ENCODE data around the gene TNC. TPM values are rescaled to one million over a fixed set of nuclear protein-coding genes. Genes with fewer than 3 reads are reported as not detected.

TNC gene
- total and polyA plus RNA-seq, 2 donors from 2014 or later = 9.4 to 254 TPM

DNA sequence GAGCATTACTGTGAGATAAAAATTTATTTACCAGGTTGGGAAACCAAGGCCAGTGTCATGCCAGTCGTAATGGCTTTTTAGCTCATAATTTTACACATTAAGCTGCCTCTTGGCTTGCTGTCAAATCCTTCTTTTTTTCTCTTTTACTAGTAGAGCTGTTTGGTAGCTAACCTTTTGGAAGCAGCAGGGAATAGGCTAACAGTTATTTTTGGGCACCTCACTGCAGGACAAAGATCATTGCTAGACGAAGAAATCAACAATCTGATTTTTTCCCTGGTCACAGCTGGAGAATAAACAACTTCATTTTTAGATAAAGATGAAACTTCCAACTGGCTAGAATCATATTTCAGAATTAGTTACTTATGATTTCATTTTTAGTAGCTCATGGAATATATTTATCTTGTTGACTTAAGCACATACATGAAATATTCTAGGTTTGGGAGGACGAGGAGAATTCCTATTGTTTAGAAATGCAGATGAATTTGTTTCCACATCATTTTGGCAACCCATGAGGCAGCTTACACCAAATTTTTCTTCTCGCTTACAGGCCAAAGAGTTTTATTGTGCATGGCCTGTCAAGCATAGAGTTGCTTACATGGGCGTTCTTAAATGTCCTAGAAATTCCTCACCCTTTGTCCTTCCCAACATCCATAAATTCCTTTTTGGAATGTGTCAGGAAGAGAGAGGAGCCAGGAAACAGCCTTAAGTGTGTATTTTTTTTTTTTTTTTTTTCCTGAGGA lies 19.6 kb downstream of the TNC start:
- FAIRE-seq (no peak), DNase-seq (peak in 3 of 5 donors; percentile 23 to 93 (median 88))
- H3K9ac ChIP-seq (ENCODE audit: low read length in 3 of 3) = no peak overlapping the region
- TF ChIP-seq, protein P1, sequence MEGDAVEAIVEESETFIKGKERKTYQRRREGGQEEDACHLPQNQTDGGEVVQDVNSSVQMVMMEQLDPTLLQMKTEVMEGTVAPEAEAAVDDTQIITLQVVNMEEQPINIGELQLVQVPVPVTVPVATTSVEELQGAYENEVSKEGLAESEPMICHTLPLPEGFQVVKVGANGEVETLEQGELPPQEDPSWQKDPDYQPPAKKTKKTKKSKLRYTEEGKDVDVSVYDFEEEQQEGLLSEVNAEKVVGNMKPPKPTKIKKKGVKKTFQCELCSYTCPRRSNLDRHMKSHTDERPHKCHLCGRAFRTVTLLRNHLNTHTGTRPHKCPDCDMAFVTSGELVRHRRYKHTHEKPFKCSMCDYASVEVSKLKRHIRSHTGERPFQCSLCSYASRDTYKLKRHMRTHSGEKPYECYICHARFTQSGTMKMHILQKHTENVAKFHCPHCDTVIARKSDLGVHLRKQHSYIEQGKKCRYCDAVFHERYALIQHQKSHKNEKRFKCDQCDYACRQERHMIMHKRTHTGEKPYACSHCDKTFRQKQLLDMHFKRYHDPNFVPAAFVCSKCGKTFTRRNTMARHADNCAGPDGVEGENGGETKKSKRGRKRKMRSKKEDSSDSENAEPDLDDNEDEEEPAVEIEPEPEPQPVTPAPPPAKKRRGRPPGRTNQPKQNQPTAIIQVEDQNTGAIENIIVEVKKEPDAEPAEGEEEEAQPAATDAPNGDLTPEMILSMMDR (IDR thresholded peaks at IDR 0.05; ENCODE audit: borderline replicate concordance, extremely low read depth, insufficient read depth) = no peak
- peaks cover 0 to 8% (median 3%) of the 10 kb centered on the region in 3 donors for H3K4me1 ChIP-seq (ENCODE audit: control insufficient read depth in 2 of 3, insufficient read depth in 2 of 3, low read depth in 1 of 3, low read length in 3 of 3)
- no peak overlapping the region for H3K4me3 ChIP-seq (ENCODE audit: low read length in 3 of 3)
- intact Hi-C loops (cut with DNase I) = no loop called here
- H3K36me3 ChIP-seq (ENCODE audit: control insufficient read depth in 2 of 3, insufficient read depth in 3 of 3, low read length in 3 of 3) = no peaks in the 10 kb centered on the region
- no peaks in the 10 kb centered on the region for H3K27me3 ChIP-seq (ENCODE audit: control insufficient read depth, insufficient read depth, low read length)
- H3K27ac ChIP-seq (ENCODE audit: low read depth in 2 of 2, low read length in 2 of 2) = peak overlapping the region in 1 of 2 donors; percentile 52
- H3K9me3 ChIP-seq (ENCODE audit: control insufficient read depth in 2 of 3, insufficient read depth in 1 of 3, low read length in 3 of 3) = no peaks in the 10 kb centered on the region

DNA sequence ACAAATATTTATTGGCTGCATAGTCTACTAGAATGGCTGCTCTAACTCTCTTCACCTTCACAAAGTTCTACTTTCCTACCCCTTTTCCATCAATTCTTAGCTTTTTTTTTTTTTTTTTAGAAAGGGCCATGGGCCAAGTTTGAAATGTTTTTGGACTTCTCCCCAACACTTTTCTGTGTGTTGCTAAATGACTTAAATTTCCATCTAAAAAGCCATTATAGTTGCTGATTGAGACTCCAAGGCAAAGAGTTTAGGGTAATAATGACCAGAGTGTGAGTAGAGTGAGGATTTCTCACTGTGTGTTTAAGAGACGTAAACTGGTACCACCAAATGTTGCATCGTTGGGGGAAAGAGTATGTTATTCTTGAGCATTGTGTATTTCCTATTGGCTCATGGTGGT lies 24.4 kb downstream of the TNC start:
- no peaks in the 10 kb centered on the region for H3K27me3 ChIP-seq (ENCODE audit: control insufficient read depth, insufficient read depth, low read length)
- TF ChIP-seq, protein P1 (IDR thresholded peaks at IDR 0.05; ENCODE audit: borderline replicate concordance, extremely low read depth, insufficient read depth) = no peak
- no peak overlapping the region for H3K9ac ChIP-seq (ENCODE audit: low read length in 3 of 3)
- DNase-seq (no peak), FAIRE-seq (no peak)
- peaks cover 0 to 8% (median 0%) of the 10 kb centered on the region in 3 donors for H3K4me1 ChIP-seq (ENCODE audit: control insufficient read depth in 2 of 3, insufficient read depth in 2 of 3, low read depth in 1 of 3, low read length in 3 of 3)
- intact Hi-C loops (cut with DNase I) = no loop called here
- H3K9me3 ChIP-seq (ENCODE audit: control insufficient read depth in 2 of 3, insufficient read depth in 1 of 3, low read length in 3 of 3) = no peaks in the 10 kb centered on the region
- H3K4me3 ChIP-seq (ENCODE audit: low read length in 3 of 3) = no peak overlapping the region
- no peak overlapping the region for H3K27ac ChIP-seq (ENCODE audit: low read depth in 2 of 2, low read length in 2 of 2)
- H3K36me3 ChIP-seq (ENCODE audit: control insufficient read depth in 2 of 3, insufficient read depth in 3 of 3, low read length in 3 of 3) = no peaks in the 10 kb centered on the region

DNA sequence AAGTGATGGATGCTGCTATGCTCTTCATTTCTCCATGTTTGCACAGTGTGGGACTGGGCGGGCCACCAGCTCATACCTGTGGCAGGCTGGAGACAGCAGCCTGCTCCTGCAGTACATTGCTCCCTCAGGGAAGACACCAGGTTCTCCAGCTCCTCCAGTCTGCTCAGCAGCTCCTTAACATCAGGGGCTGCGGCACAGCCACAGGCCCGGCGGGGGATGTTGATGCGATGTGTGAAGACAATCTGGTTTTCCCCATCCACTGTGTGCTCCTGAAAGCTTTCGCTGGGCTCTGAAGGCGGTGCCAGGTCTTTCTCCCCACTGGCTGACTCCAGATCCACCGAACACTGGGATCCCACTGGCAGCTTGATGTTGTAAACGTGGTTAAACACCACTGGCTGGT lies 27.5 kb downstream of the TNC start:
- H3K9me3 ChIP-seq (ENCODE audit: control insufficient read depth in 2 of 3, insufficient read depth in 1 of 3, low read length in 3 of 3) = no peaks in the 10 kb centered on the region
- no peaks in the 10 kb centered on the region for H3K4me1 ChIP-seq (ENCODE audit: control insufficient read depth in 2 of 3, insufficient read depth in 2 of 3, low read depth in 1 of 3, low read length in 3 of 3)
- H3K9ac ChIP-seq (ENCODE audit: low read length in 3 of 3) = no peak overlapping the region
- H3K27me3 ChIP-seq (ENCODE audit: control insufficient read depth, insufficient read depth, low read length) = no peaks in the 10 kb centered on the region
- FAIRE-seq (no peak), DNase-seq (no peak)
- TF ChIP-seq, protein P1 (IDR thresholded peaks at IDR 0.05; ENCODE audit: borderline replicate concordance, extremely low read depth, insufficient read depth) = no peak
- peaks cover 0 to 3% (median 0%) of the 10 kb centered on the region in 3 donors for H3K36me3 ChIP-seq (ENCODE audit: control insufficient read depth in 2 of 3, insufficient read depth in 3 of 3, low read length in 3 of 3)
- no peak overlapping the region for H3K27ac ChIP-seq (ENCODE audit: low read depth in 2 of 2, low read length in 2 of 2)
- H3K4me3 ChIP-seq (ENCODE audit: low read length in 3 of 3) = no peak overlapping the region
- intact Hi-C loops (cut with DNase I) = no loop called here
